Astrocyte of the cerebellum (primary cell): ENCODE data around the gene UBE2D2.

ENCODE experiments used
- DNase-seq: peaks from one replicate; pipeline ENCODE4 v3.0.0-alpha.2; 2011; ENCODE audit warnings: low read depth
- H3K4me3 ChIP-seq: 2 replicates; pipeline ENCODE4 v1.5.1; 2011; ENCODE audit warnings: mild to moderate bottlenecking, low read depth, low read length, moderate library complexity
- CTCF ChIP-seq: IDR thresholded peaks from 2 replicates; pipeline ENCODE4 v1.5.1; 2012; ENCODE audit warnings: low read length, low read depth, moderate library complexity, mild to moderate bottlenecking; ENCODE audit errors: missing control alignments
- in situ Hi-C: cut with HindIII; loops from 2 replicates; pipeline ENCODE4 v1.10.0; 2017; ENCODE audit warnings: low sequenced_read_pairs

Gene UBE2D2

GRCh38 chr5:139569270-139569955 lies 8.3 kb downstream of the UBE2D2 start:
- DNase-seq: no peak
- no peak overlapping the region for H3K4me3 ChIP-seq
- no peak for TF ChIP-seq CTCF
- in situ Hi-C loops: no loop called here

- in situ Hi-C loops: no loop called here
- no peak for DNase-seq
- TF ChIP-seq CTCF: no peak
- no peak overlapping the region for H3K4me3 ChIP-seq
These were observed 10.4 kb downstream of the UBE2D2 start for GRCh38 chr5:139571543-139571942.

GRCh38 chr5:139571966-139572365 lies 10.8 kb downstream of the UBE2D2 start:
- in situ Hi-C loops: no loop called here
- no peak overlapping the region for H3K4me3 ChIP-seq
- no peak for DNase-seq

GRCh38 chr5:139574641-139575312 lies 13.6 kb downstream of the UBE2D2 start:
- TF ChIP-seq CTCF: peak; percentile 80
- in situ Hi-C loops: no loop called here
- DNase-seq: peak; percentile 35
- no peak overlapping the region for H3K4me3 ChIP-seq

More at GRCh38 chr5:139571966-139572365, 10.8 kb downstream of the UBE2D2 start:
- no peak for TF ChIP-seq CTCF

GRCh38 chr5:139575313-139575646 lies 14.1 kb downstream of the UBE2D2 start:
- in situ Hi-C loops: no loop called here
- no peak overlapping the region for H3K4me3 ChIP-seq
- DNase-seq: no peak
- no peak for TF ChIP-seq CTCF

GRCh38 chr5:139575751-139576150 lies 14.6 kb downstream of the UBE2D2 start:
- no peak overlapping the region for H3K4me3 ChIP-seq
- no peak for DNase-seq
- no peak for TF ChIP-seq CTCF
- in situ Hi-C loops: no loop called here
